Neural progenitor cell (in vitro differentiated cells): ENCODE measurements around the gene NFASC. TPM values are rescaled to one million over a fixed set of nuclear protein-coding genes. Genes with fewer than 3 reads are reported as not detected.

Source experiments
- DNase-seq: peaks from one replicate; pipeline ENCODE4 v3.0.0-alpha.2; 2016; ENCODE audit warnings: low spot score
- H2AFZ ChIP-seq: fragments of 200-600 bp; sonication (generic); replicated peaks from 2 replicates; pipeline ENCODE4 v1.6.1; 2016; ENCODE audit warnings: antibody characterized with exemption
- H3F3A ChIP-seq: fragments of 200-600 bp; sonication (generic); 2 replicates; pipeline ENCODE4 v1.6.1; 2016; ENCODE audit warnings: antibody characterized with exemption, low read depth
- H3K27ac ChIP-seq: fragments of 200-600 bp; sonication (generic); 2 replicates; pipeline ENCODE4 v1.5.1; 2016; ENCODE audit warnings: mild to moderate bottlenecking
- H3K27me3 ChIP-seq: fragments of 200-600 bp; sonication (generic); 2 replicates; pipeline ENCODE4 v1.6.1; 2016; ENCODE audit warnings: mild to moderate bottlenecking, moderate library complexity
- H3K36me3 ChIP-seq: fragments of 200-600 bp; sonication (generic); 2 replicates; pipeline ENCODE4 v1.5.1; 2016
- H3K4me1 ChIP-seq: fragments of 200-600 bp; sonication (generic); 2 replicates; pipeline ENCODE4 v1.6.1; 2016; ENCODE audit warnings: mixed run types
- H3K4me2 ChIP-seq: fragments of 200-600 bp; sonication (generic); 2 replicates; pipeline ENCODE4 v1.6.1; 2016
- H3K4me3 ChIP-seq: fragments of 200-600 bp; sonication (generic); 2 replicates; pipeline ENCODE4 v1.5.1; 2016
- H3K79me2 ChIP-seq: fragments of 200-600 bp; sonication (generic); 2 replicates; pipeline ENCODE4 v1.6.1; 2016; ENCODE audit warnings: low read depth
- H3K9ac ChIP-seq: fragments of 200-600 bp; sonication (generic); 2 replicates; pipeline ENCODE4 v1.6.1; 2016
- H3K9me3 ChIP-seq: fragments of 200-600 bp; sonication (generic); 2 replicates; pipeline ENCODE4 v1.5.1; 2016; ENCODE audit warnings: low read depth
- H4K20me1 ChIP-seq: fragments of 200-600 bp; sonication (generic); 2 replicates; pipeline ENCODE4 v1.6.1; 2016; ENCODE audit warnings: low read depth
- H3K27ac Mint-ChIP-seq: 3 replicates; pipeline ENCODE4 v1.8.0; 2021; ENCODE audit warnings: mixed read lengths
- H3K27me3 Mint-ChIP-seq: 2 replicates; pipeline ENCODE4 v1.8.0; 2022; ENCODE audit warnings: low read depth, mild to moderate bottlenecking, inconsistent platforms, moderate library complexity, mixed read lengths; ENCODE audit not compliant: insufficient read depth
- H3K36me3 Mint-ChIP-seq: 3 replicates; pipeline ENCODE4 v1.8.0; 2021; ENCODE audit warnings: mixed read lengths
- H3K4me1 Mint-ChIP-seq: 3 replicates; pipeline ENCODE4 v1.8.0; 2021; ENCODE audit warnings: mixed read lengths
- H3K4me3 Mint-ChIP-seq: 3 replicates; pipeline ENCODE4 v1.8.0; 2021; ENCODE audit warnings: mild to moderate bottlenecking, moderate library complexity, mixed read lengths
- H3K9me3 Mint-ChIP-seq: 3 replicates; pipeline ENCODE4 v1.8.0; 2020; ENCODE audit warnings: mixed read lengths
- EZH2 ChIP-seq: fragments of 200-600 bp; sonication (generic); IDR thresholded peaks from 2 replicates; pipeline ENCODE4 v1.6.1; 2017; ENCODE audit warnings: antibody characterized with exemption, mild to moderate bottlenecking, moderate library complexity
- EZH2phosphoT487 ChIP-seq: fragments of 200-600 bp; sonication (generic); IDR thresholded peaks from 2 replicates; pipeline ENCODE4 v1.6.1; 2017; ENCODE audit warnings: antibody characterized with exemption
- total RNA-seq: library from RNA; depleted of rRNA; stranded (reverse); fragments of >200 nt; gene quantifications from 2 replicates; pipeline ENCODE4 v1.2.3, GENCODE V29; 2015; ENCODE audit warnings: low replicate concordance
- TF ChIP-seq, protein P1 (sequence below): fragments of 200-600 bp; sonication (generic); IDR thresholded peaks from 2 replicates; pipeline ENCODE4 v1.5.1; 2017; ENCODE audit warnings: antibody characterized with exemption, mild to moderate bottlenecking

The NFASC gene
- total RNA-seq, 1 donor from 2014 or later, result 2.5 TPM

DNA sequence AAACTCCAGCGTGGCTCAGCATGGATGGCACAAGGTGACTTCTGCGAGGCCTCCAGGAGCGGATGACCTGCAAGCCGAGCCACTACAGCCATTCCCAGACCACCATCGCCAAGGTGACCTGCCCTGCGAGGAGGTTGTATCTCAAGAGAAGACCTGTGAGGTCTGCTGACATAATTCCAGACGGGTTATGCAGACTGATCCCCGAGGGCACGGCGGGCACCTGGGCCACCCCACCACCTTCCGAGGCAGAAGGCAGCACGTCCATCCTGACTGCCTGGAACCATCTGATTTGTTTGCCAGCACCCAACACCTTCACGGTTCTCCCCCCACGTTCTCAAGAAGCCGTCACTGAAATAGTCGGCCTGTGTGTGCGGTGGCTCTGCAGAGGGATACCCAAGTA, 115.5 kb downstream of the NFASC start:
- Mint-ChIP-seq H3K27ac (no peak overlapping the region), H3K4me3 (no peak overlapping the region), H3K27me3 (peaks cover 7% of the 10 kb centered on the region)

DNA sequence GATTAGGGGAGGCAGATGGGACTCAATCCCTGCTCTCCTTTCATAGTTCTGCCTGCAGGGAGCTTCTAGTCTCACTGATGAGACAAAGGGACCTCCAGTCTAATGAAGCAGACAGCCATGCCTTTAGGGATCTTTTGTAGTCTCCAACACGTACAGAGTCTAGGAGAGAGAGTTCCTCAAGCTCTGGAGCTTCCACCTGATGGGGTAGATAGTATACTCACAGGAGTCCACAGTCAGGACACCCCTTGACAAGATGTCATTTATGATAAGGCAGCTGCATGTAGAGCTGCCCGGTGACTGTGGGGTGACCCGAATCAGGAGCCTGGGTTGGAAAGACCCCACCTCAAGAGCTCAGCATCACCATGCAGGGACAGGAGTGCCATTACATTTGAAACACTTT, 117.0 kb downstream of the NFASC start:
- peak overlapping the region; percentile 21 for H3K27ac Mint-ChIP-seq
- no peaks in the 10 kb centered on the region for H3K36me3 Mint-ChIP-seq
- Histone ChIP-seq H3F3A (peaks cover 49% of the 10 kb centered on the region), H3K4me3 (no peak overlapping the region), H3K36me3 (no peaks in the 10 kb centered on the region), H3K27me3 (no peaks in the 10 kb centered on the region), H3K9me3 (no peaks in the 10 kb centered on the region), H3K4me2 (peak overlapping the region; percentile 68), H4K20me1 (peaks cover 3% of the 10 kb centered on the region), H3K9ac (no peak overlapping the region), H3K79me2 (no peaks in the 10 kb centered on the region), H3K4me1 (peaks cover 50% of the 10 kb centered on the region), H3K27ac (peak overlapping the region; percentile 76), H2AFZ (no peak overlapping the region)
- H3K9me3 Mint-ChIP-seq, result peaks cover 9% of the 10 kb centered on the region
- peaks cover 57% of the 10 kb centered on the region for H3K4me1 Mint-ChIP-seq
- H3K27me3 Mint-ChIP-seq, result peaks cover 2% of the 10 kb centered on the region
- DNase-seq, result no peak
- TF ChIP-seq EZH2 (no peak), EZH2phosphoT487 (no peak)
- TF ChIP-seq, protein P1, sequence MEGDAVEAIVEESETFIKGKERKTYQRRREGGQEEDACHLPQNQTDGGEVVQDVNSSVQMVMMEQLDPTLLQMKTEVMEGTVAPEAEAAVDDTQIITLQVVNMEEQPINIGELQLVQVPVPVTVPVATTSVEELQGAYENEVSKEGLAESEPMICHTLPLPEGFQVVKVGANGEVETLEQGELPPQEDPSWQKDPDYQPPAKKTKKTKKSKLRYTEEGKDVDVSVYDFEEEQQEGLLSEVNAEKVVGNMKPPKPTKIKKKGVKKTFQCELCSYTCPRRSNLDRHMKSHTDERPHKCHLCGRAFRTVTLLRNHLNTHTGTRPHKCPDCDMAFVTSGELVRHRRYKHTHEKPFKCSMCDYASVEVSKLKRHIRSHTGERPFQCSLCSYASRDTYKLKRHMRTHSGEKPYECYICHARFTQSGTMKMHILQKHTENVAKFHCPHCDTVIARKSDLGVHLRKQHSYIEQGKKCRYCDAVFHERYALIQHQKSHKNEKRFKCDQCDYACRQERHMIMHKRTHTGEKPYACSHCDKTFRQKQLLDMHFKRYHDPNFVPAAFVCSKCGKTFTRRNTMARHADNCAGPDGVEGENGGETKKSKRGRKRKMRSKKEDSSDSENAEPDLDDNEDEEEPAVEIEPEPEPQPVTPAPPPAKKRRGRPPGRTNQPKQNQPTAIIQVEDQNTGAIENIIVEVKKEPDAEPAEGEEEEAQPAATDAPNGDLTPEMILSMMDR, result no peak
- H3K4me3 Mint-ChIP-seq, result peak overlapping the region; percentile 30

More for the DNA sequence above, 115.5 kb downstream of the NFASC start:
- Histone ChIP-seq H4K20me1 (peaks cover 3% of the 10 kb centered on the region), H2AFZ (no peak overlapping the region), H3K27ac (no peak overlapping the region), H3K4me3 (no peak overlapping the region), H3K9me3 (no peaks in the 10 kb centered on the region), H3F3A (peaks cover 40% of the 10 kb centered on the region), H3K79me2 (no peaks in the 10 kb centered on the region), H3K27me3 (no peaks in the 10 kb centered on the region), H3K9ac (no peak overlapping the region), H3K4me2 (no peak overlapping the region), H3K4me1 (peaks cover 39% of the 10 kb centered on the region), H3K36me3 (no peaks in the 10 kb centered on the region)
- Mint-ChIP-seq H3K36me3 (peaks cover 4% of the 10 kb centered on the region), H3K4me1 (peaks cover 51% of the 10 kb centered on the region), H3K9me3 (peaks cover 9% of the 10 kb centered on the region)
- no peak for DNase-seq
- TF ChIP-seq, protein P1, result no peak
- no peak for TF ChIP-seq EZH2phosphoT487
- TF ChIP-seq EZH2, result no peak

DNA sequence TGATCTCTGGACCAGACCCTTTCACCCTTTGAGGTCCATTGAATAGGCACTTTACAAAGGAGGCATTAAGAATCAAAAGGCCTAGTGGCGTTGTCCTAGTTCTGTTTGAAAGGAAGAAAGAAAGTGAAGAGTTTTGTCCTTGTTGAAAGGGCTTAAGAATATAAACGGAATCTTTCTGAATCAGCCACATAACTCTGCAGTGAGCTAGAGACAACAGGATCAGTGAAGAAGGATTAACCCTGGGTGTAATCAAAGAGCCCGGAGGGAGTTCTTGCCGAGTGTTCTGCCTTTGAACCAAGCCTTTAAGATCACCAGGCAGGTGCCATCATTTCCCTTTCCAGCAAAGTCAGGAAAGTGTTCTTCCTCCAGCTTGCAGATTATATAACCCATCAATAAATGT, 117.5 kb downstream of the NFASC start:
- Histone ChIP-seq H3K79me2 (no peaks in the 10 kb centered on the region), H3K4me2 (peak overlapping the region; percentile 68), H3K4me1 (peaks cover 50% of the 10 kb centered on the region), H3K36me3 (no peaks in the 10 kb centered on the region), H3K27ac (peak overlapping the region; percentile 76), H3K9me3 (no peaks in the 10 kb centered on the region), H2AFZ (no peak overlapping the region), H3F3A (peaks cover 49% of the 10 kb centered on the region), H4K20me1 (peaks cover 3% of the 10 kb centered on the region), H3K27me3 (no peaks in the 10 kb centered on the region), H3K9ac (no peak overlapping the region), H3K4me3 (peak overlapping the region; percentile 8)
- Mint-ChIP-seq H3K9me3 (peaks cover 8% of the 10 kb centered on the region), H3K36me3 (peaks cover 2% of the 10 kb centered on the region), H3K27ac (peak overlapping the region; percentile 79), H3K4me3 (peak overlapping the region; percentile 18), H3K4me1 (peaks cover 57% of the 10 kb centered on the region), H3K27me3 (peaks cover under 1% of the 10 kb centered on the region)
- DNase-seq, result peak; percentile 77
- TF ChIP-seq, protein P1, result no peak
- TF ChIP-seq EZH2phosphoT487 (no peak), EZH2 (no peak)
